Mucosa of descending colon (tissue), 3 donors: Measurements from ENCODE around the gene MAPT. TPM values are rescaled to one million over a fixed set of nuclear protein-coding genes. Genes with fewer than 3 reads are reported as not detected.

ENCODE experiments used
- ATAC-seq: fragments of 200-7000 bp; cut with Tn5 transposase; one replicate; pipeline ENCODE4 v1.9.1; 2020; ENCODE audit warnings: mild to moderate bottlenecking, moderate library complexity
- DNase-seq, 3 donors: peaks; one replicate each; pipeline ENCODE4 v3.0.0-alpha.2; 2020
- H3K36me3 ChIP-seq: fragments of 200-600 bp; one replicate; pipeline ENCODE4 v1.8.0; 2021; ENCODE audit warnings: low read depth, mild to moderate bottlenecking
- H3K4me1 ChIP-seq: fragments of 200-600 bp; one replicate; pipeline ENCODE4 v1.8.0; 2021; ENCODE audit warnings: low read depth, mild to moderate bottlenecking
- H3K4me3 ChIP-seq: fragments of 200-600 bp; one replicate; pipeline ENCODE4 v1.8.0; 2021; ENCODE audit warnings: mild to moderate bottlenecking
- H3K9me3 ChIP-seq: fragments of 200-600 bp; one replicate; pipeline ENCODE4 v1.8.0; 2021; ENCODE audit warnings: mild to moderate bottlenecking
- intact Hi-C, 2 donors: fragments of 100-400 bp; cut with DNase I in 1 of 2; cut with micrococcal nuclease in 1 of 2; formaldehyde crosslinking; loops; one replicate each; pipeline versions ENCODE4 v1.11.0 to v1.11.1; 2022; cut with DNase I, micrococcal nuclease
- total RNA-seq, 3 donors: library from RNA; stranded (reverse); fragmentation: NEBNext Ultra II Directional in 2 of 3; extraction: Animal tissue kit (Norgen Biotek cat#: 25700) in 2 of 3; gene quantifications; one replicate each; pipeline versions ENCODE4 v1.2.1 to v1.2.4, GENCODE V29; 2021 to 2023
- TF ChIP-seq, protein P1 (sequence below): fragments of 200-600 bp; IDR thresholded peaks from one replicate; pipeline ENCODE4 v1.8.0; 2022; ENCODE audit warnings: antibody characterized with exemption, mild to moderate bottlenecking
- donor health status: DM: no; HTN: no; CAD: no; lungs with moderate emphysema.
- donor health status: DM: no; HTN: no; CAD: no.
- donor health status: DM: no; HTN: yes; CAD: no.

The MAPT gene
- total RNA-seq, 3 donors from 2014 or later, result 0.72 to 61.5 (median 1.4) TPM

DNA sequence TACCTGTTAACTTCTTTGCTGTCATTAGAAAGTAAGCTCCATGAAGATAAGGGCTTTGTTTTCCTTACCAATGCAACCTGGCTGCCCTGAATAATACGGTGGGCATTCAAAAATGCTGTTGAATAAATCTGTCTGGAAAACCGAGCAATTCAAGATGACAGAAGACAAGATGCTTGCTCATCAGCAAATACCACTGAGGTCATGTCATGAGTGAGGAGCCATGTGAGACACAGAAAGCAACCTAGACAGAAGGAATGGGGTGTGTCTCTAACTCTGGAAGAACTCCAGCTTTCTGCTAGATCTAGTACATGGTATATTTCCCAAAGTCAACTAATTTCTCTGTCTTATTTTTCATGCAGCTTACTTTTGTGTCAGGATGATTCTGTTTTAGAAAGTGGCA, 168.9 kb downstream of the MAPT start:
- peak; percentile 55 for ATAC-seq

DNA sequence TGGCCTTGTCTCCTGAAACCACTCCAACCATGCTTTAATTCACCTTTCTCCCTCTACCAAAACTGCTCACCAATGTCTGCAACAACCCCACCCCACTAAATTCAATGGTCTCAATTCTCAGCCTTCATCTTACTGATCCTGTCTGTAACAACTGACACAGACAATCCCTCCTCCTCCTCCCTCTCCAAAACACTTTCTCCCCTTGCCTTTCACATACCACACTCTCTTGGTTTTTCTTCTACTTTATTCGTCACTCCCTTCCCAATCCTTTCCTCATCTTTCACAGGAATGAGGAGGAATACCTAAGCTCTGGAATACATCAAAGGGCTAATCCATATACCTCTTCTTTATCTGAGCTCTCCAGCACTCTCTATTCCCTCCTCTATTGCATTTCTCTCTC, 170.1 kb downstream of the MAPT start:
- TF ChIP-seq, protein P1, sequence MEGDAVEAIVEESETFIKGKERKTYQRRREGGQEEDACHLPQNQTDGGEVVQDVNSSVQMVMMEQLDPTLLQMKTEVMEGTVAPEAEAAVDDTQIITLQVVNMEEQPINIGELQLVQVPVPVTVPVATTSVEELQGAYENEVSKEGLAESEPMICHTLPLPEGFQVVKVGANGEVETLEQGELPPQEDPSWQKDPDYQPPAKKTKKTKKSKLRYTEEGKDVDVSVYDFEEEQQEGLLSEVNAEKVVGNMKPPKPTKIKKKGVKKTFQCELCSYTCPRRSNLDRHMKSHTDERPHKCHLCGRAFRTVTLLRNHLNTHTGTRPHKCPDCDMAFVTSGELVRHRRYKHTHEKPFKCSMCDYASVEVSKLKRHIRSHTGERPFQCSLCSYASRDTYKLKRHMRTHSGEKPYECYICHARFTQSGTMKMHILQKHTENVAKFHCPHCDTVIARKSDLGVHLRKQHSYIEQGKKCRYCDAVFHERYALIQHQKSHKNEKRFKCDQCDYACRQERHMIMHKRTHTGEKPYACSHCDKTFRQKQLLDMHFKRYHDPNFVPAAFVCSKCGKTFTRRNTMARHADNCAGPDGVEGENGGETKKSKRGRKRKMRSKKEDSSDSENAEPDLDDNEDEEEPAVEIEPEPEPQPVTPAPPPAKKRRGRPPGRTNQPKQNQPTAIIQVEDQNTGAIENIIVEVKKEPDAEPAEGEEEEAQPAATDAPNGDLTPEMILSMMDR, result no peak
- H3K36me3 ChIP-seq, result no peaks in the 10 kb centered on the region

More for the DNA sequence above, 168.9 kb downstream of the MAPT start:
- TF ChIP-seq, protein P1, result no peak
- H3K4me1 ChIP-seq, result no peaks in the 10 kb centered on the region
- intact Hi-C loops, result no loop called here
- H3K9me3 ChIP-seq, result no peaks in the 10 kb centered on the region
- H3K36me3 ChIP-seq, result no peaks in the 10 kb centered on the region
- no peak for DNase-seq
- no peak overlapping the region for H3K4me3 ChIP-seq

DNA sequence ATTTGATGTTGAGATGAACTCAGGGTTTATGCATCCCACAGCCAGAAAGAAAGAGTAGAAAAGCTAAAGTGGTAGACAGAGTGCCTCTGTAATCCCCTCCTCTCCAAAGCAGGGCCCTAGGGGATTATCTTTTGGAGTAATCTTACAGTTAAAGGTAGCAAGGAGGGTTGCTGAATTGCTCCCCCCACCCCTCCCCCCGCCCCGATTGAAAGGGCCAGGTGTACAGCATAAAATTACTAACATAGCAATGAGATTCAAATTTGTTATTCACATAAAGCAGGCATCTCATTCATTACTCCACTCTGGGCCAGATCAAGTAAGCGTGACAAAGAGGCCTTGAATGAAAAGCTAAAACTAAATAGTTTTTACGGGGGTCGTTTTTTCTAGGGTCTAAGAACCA, 177.4 kb downstream of the MAPT start:
- no peak overlapping the region for H3K4me3 ChIP-seq
- DNase-seq (no peak), ATAC-seq (no peak)
- TF ChIP-seq, protein P1, result no peak
- intact Hi-C loops, result no loop called here
- H3K36me3 ChIP-seq, result no peaks in the 10 kb centered on the region
- H3K4me1 ChIP-seq, result no peaks in the 10 kb centered on the region
- H3K9me3 ChIP-seq, result no peaks in the 10 kb centered on the region

More for the DNA sequence above, 170.1 kb downstream of the MAPT start:
- ATAC-seq (no peak), DNase-seq (no peak)
- no peak overlapping the region for H3K4me3 ChIP-seq
- no peaks in the 10 kb centered on the region for H3K9me3 ChIP-seq
- no peaks in the 10 kb centered on the region for H3K4me1 ChIP-seq
- intact Hi-C loops, result no loop called here

DNA sequence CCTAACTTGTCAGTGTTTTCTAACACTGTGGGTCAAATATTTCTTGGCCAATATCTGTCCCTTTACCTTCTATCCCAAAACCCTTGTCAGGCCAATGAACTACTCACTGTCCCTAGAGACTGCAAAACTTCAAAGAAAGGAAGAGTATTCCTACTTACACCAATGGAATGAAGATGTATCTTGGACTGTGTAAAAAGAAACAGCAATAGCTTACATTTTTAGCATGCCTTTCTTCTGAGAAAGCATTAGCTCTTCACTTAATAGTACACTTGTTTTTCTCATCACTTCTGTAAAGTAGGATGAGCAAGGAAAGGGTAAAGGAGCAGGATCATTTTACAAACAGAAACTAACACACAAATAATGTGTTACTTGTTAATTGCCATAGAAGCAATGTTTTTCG, 178.6 kb downstream of the MAPT start:
- TF ChIP-seq, protein P1, result no peak
- no peak for ATAC-seq
- intact Hi-C loops, result no loop called here

DNA sequence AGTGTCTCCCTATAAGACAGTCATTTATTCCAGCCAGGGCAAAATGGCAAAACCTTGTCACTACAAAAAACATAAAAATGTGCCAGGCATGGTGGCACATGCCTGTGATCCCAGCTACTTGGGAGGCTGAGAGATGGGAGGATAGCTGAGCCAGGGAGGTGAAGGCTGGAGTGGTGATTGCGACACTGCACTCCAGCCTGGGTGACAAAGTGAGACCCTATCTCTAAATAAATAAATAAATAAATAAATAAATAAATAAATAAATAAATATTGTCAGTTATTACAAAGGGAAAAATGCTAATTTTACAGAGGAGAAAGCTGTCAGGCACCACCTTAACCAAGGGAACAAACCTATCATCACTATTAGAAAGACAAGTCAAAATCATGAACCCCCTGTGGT, 180.2 kb downstream of the MAPT start:
- TF ChIP-seq, protein P1, result no peak
- intact Hi-C loops, result no loop called here
- H3K4me3 ChIP-seq, result no peak overlapping the region
- no peaks in the 10 kb centered on the region for H3K9me3 ChIP-seq
- no peaks in the 10 kb centered on the region for H3K4me1 ChIP-seq
- no peak for DNase-seq
- H3K36me3 ChIP-seq, result no peaks in the 10 kb centered on the region
- no peak for ATAC-seq

More for the DNA sequence above, 178.6 kb downstream of the MAPT start:
- Histone ChIP-seq H3K4me1 (no peaks in the 10 kb centered on the region), H3K9me3 (no peaks in the 10 kb centered on the region), H3K36me3 (no peaks in the 10 kb centered on the region), H3K4me3 (no peak overlapping the region)
- DNase-seq, result no peak

Other genes starting within 250 kb of the MAPT start
- not detected for gene CRHR1, start 110.2 kb upstream of the MAPT start, total RNA-seq
- not detected for gene SPPL2C, start 49.7 kb upstream of the MAPT start, total RNA-seq
- not detected for gene STH, start 104.7 kb downstream of the MAPT start, total RNA-seq